Measurements from ENCODE around the gene TOMM6. TPM values are rescaled to one million over a fixed set of nuclear protein-coding genes. Genes with fewer than 3 reads are reported as not detected.

TOMM6 gene
- total and polyA plus RNA-seq, 3 donors from 2014 or later: 168 to 233 (median 172) TPM

GRCh38 chr6:41748102-41748477 is 39.4 kb upstream of the TOMM6 start:
- H3K36me3 ChIP-seq (ENCODE audit: low read depth, missing control alignments): no peaks in the 10 kb centered on the region
- no peak for DNase-seq
- no peak for TF ChIP-seq CTCF (IDR thresholded peaks at IDR 0.05)
- TF ChIP-seq POLR2A (IDR thresholded peaks at IDR 0.05): no peak
- intact Hi-C loops (cut with DNase I; ENCODE audit: low total_unique reads): no loop called here
- WGBS, 2 donors: 92 to 95% methylated on average over 6 of the region's 6 CpGs
- H3K9me3 ChIP-seq: no peaks in the 10 kb centered on the region
- H3K4me1 ChIP-seq: no peaks in the 10 kb centered on the region
- H3K27ac ChIP-seq: no peak overlapping the region
- no peak overlapping the region for H3K4me3 ChIP-seq
- no peaks in the 10 kb centered on the region for H3K27me3 ChIP-seq

- Histone ChIP-seq H3K27ac (no peak overlapping the region), H3K4me1 (no peaks in the 10 kb centered on the region), H3K4me3 (no peak overlapping the region), H3K27me3 (no peaks in the 10 kb centered on the region), H3K9me3 (no peaks in the 10 kb centered on the region), H3K36me3 (ENCODE audit: low read depth, missing control alignments) (no peaks in the 10 kb centered on the region)
- DNase-seq: no peak
- WGBS, 2 donors: 94% methylated on average over 3 of the region's 3 CpGs; no CpG with 5 or more reads in 1 of the 2 donors
- TF ChIP-seq POLR2A (IDR thresholded peaks at IDR 0.05) (no peak), CTCF (IDR thresholded peaks at IDR 0.05) (no peak)
- intact Hi-C loops (cut with DNase I; ENCODE audit: low total_unique reads): no loop called here
These were observed 39.0 kb upstream of the TOMM6 start for GRCh38 chr6:41748542-41748941.

- intact Hi-C loops (cut with DNase I; ENCODE audit: low total_unique reads): no loop called here
- Histone ChIP-seq H3K4me3 (no peak overlapping the region), H3K27ac (no peak overlapping the region), H3K4me1 (no peaks in the 10 kb centered on the region), H3K36me3 (ENCODE audit: low read depth, missing control alignments) (no peaks in the 10 kb centered on the region), H3K9me3 (no peaks in the 10 kb centered on the region), H3K27me3 (no peaks in the 10 kb centered on the region)
- no peak for DNase-seq
- WGBS, 2 donors: 92 to 96% methylated on average over 3 of the region's 3 CpGs
- no peak for TF ChIP-seq CTCF (IDR thresholded peaks at IDR 0.05)
- TF ChIP-seq POLR2A (IDR thresholded peaks at IDR 0.05): no peak
These were observed 37.1 kb upstream of the TOMM6 start for GRCh38 chr6:41750374-41750773.

- no peak for TF ChIP-seq POLR2A (IDR thresholded peaks at IDR 0.05)
- no peak for TF ChIP-seq CTCF (IDR thresholded peaks at IDR 0.05)
- Histone ChIP-seq H3K27ac (no peak overlapping the region), H3K9me3 (no peaks in the 10 kb centered on the region), H3K4me3 (no peak overlapping the region), H3K4me1 (no peaks in the 10 kb centered on the region), H3K27me3 (no peaks in the 10 kb centered on the region), H3K36me3 (ENCODE audit: low read depth, missing control alignments) (no peaks in the 10 kb centered on the region)
- intact Hi-C loops (cut with DNase I; ENCODE audit: low total_unique reads): no loop called here
- no peak for DNase-seq
- WGBS, 2 donors: 82 to 85% methylated on average over 4 of the region's 4 CpGs
These were observed 31.6 kb upstream of the TOMM6 start for GRCh38 chr6:41755895-41756294.

GRCh38 chr6:41756354-41756753 is 31.1 kb upstream of the TOMM6 start:
- Histone ChIP-seq H3K36me3 (ENCODE audit: low read depth, missing control alignments) (no peaks in the 10 kb centered on the region), H3K9me3 (no peaks in the 10 kb centered on the region), H3K4me1 (no peaks in the 10 kb centered on the region), H3K27ac (no peak overlapping the region), H3K4me3 (no peak overlapping the region), H3K27me3 (no peaks in the 10 kb centered on the region)
- intact Hi-C loops (cut with DNase I; ENCODE audit: low total_unique reads): no loop called here
- 77 to 86% methylated on average over 13 of the region's 13 CpGs for WGBS, 2 donors
- TF ChIP-seq POLR2A (IDR thresholded peaks at IDR 0.05): no peak
- TF ChIP-seq CTCF (IDR thresholded peaks at IDR 0.05): no peak
- DNase-seq: no peak

Measured in testis (tissue), 3 donors.